Erythroblast (primary cell): ENCODE data around the gene IAH1.

Source experiments
- DNase-seq, 2 experiments: peaks; one replicate each; lab custom pipeline; 2025; lab: John Stamatoyannopoulos, UW
- GATA1 ChIP-seq: IDR thresholded peaks from 2 replicates; pipeline ENCODE4 v1.6.1; 2011; ENCODE audit warnings: low read depth, mild to moderate bottlenecking, control low read depth, low read length, moderate library complexity
- POLR2A ChIP-seq: IDR thresholded peaks from 2 replicates; pipeline ENCODE4 v1.6.1; 2011; ENCODE audit warnings: mild to moderate bottlenecking, low read length

Gene IAH1

DNA sequence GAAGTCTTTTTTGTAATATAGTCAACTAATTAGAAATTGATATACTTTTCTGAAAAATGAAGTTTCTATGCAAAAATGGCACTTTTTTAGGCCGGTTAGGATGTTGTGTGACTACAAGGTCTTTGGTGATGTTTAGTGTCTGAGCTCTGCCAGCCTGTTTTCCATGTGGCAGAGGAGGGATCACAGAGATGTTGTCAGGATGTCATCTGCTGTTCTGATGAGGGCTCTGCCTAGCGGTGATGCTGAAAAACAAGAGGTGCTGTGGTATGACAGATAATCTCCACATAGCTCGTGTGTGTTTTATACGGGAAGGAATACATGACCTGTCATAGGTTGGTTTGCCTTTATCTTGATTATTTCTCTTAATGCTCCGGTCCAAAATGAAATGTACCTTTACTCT is 12.0 kb upstream of the IAH1 start:
- DNase-seq = no peak
- no peak for TF ChIP-seq GATA1
- no peak for TF ChIP-seq POLR2A

DNA sequence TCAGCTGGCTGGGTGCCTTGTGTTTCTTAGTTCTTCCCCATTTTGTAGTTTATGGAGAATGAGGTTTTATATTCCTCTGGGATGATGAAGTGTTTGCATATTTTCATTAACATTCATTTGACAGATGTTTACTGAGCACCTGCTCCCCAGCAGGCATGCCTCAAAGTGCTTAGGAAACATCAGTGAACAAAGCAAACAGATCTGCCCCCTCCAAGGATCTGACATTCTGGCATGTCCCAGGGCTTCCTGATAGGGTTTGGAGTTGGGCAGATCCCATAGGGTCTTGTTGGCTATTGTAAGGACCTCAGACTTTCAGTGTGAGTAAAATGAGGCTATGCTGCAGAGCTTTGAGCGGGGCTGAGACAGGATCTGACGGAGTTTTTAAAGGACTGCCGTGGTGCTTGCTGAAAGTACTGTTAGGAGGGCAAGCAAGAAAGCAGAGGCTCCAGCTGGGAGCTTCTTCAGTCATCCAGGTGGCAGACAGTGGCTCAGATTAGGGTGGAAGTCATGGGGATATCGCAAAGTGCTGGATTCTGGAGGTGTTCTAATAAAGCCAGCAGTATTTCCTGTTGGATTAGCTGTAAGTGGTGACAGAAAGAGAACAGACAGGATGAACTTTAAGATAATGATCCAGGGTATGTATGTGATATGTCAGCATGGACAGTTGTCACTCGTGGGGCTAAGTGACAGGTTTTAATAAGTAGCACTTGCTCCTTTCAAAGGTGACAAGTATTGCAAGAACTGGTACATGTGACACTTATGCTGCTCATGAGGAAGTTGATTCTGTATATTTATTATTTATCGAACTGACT is 11.3 kb upstream of the IAH1 start:
- DNase-seq = no peak
- TF ChIP-seq GATA1 (no peak), POLR2A (no peak)

DNA sequence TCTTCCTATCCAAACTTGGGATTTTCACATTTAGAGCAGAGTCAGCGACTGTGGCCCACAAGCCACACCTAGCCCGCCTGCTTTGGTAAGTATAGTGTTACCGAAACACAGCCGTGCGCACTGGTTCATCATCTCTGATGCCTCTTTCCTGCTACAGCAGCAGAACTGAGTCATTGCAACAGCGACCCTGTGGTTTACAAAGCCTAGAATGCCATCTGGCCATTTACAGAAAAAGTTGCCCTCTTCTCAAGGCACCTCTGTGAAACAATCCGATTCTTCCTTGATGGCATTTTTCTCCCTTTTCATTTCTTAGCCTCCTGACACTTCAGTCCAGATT is 10.7 kb upstream of the IAH1 start:
- TF ChIP-seq GATA1 (no peak), POLR2A (no peak)
- DNase-seq = no peak

DNA sequence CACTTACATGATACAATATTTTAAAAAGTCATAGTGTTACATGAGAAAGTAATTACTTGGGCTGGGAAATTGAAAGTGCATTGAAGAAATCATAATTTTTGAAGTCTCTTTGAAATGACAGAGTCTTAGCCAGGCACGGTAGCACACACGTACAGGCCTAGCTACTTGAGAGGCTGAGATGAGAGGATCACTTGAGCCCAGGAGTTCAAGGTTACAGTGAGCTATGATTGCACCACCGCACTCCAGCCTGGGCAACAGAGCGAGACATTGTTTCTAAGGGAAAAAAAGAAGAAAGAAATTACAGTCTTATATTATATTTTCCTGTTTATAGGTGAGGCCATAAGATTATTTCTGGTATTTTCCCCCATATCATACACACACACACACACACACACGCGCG is 9.2 kb upstream of the IAH1 start:
- TF ChIP-seq GATA1 = no peak
- no peak for DNase-seq

DNA sequence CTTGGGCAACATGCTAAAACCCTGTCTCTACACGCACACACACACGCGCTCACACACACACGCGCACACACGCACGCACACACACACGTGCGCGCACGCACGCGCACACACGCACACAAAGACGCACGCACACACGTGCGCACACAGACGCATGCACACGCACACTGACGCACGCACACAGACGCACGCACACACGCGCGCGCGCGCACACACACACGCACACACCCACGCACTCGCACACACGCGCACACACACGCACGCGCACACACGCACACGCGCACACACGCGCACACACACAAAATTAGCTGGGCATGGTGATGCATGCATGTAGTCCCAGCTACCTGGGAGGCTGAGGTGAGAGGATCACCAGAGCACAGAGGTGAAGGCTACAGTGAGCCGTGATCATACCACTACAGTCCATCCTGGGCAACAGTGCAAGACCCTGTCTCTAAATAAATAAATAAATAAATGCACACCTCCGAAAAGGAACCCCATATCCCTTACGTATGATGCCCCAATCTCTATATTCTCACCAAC is 8.1 kb upstream of the IAH1 start:
- no peak for TF ChIP-seq GATA1
- no peak for TF ChIP-seq POLR2A
- DNase-seq = peak in 1 of 2 experiments; percentile 11

DNA sequence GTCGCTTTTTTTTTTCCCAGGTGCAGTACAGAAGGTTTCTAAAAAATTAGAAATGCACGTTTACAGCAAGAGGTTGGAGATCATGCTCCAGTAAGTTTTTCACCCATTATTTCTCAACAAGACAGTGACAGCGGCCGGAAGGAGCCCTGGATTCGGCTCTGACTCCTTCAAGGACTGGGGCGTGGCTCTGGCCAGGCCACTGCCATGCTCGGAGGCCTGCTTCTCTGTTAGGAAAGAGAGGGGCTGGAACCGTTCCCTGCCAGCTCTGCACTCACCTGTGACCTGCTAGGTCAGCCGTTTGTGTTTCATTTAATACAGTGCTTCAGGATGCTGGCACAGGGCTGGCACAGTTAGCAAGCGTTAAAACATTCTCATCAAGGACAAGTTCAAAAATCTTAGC is 6.7 kb upstream of the IAH1 start:
- TF ChIP-seq GATA1 (no peak), POLR2A (no peak)
- no peak for DNase-seq

DNA sequence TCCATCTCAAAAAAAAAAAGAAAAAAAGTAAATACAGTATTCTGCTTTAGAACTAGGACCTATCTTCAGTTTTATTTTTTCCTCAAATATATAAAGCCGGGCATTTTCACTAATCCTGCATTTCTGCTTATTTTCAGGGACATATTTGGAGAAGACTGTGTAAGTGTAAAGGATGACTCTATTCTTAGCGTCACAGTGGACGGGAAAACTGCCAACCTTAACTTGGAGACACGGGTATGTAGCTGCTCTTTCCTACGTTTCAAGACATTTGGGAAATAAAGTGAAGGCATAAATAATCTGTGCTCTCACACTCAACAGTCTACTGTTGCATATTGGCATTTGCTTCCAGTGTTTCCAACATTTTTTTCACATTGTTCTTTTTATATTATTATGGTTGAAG is 3.1 kb upstream of the IAH1 start:
- DNase-seq = no peak
- TF ChIP-seq POLR2A (no peak), GATA1 (no peak)

DNA sequence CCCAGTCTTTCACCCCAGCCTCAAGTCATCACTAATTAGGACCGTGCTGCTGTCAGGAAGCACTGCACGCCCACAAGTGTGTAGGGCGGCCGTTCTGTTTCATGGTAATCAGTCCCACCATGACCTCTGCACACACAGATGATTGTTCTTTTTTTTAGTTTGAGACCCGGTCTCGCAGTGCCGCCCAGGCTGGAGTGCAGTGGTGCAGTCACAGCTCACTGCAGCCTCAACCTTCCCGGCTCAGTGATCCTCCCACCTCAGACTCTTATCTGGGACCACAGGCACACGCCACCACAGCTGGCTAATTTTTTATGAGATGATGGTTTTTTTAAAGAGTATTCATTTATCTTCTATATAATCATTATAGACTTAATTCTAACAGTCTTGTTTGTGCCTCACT is 1.8 kb upstream of the IAH1 start:
- no peak for TF ChIP-seq POLR2A
- TF ChIP-seq GATA1 = no peak
- DNase-seq = peak; percentile 21 to 59

DNA sequence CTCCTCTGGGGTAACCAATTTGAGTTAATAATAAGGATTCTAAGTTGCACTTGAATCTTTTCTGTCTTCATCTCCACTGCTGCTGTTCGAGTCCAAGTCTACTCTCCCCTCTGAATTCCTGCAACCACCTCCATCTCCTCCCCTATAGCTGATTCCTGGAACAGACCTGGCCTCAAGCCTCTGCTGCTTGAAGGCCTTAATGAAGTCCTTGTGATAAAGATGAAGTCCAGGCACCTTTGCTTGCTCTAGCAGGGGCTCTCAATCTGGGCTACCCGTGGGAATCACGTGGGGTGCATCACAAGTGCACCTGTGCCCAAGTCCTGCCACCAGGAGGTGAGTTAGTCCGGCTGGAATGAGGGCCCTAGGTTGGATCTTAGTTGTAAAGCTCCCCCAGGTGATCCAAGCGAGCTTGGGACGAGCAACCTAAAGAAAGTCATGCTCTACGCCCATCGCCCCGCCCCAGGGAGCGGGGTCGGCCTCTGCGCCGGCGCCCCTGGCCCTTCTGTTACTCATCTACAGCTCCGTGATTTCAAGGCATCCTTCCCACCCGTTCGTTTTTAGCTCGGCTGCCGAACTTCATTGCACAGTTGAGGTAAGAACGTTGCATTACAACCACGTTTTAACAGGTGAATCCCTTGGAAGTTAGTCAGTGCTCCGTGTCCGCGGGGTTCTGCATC is 905 bp upstream of the IAH1 start:
- no peak for TF ChIP-seq GATA1
- TF ChIP-seq POLR2A = no peak
- DNase-seq = no peak

DNA sequence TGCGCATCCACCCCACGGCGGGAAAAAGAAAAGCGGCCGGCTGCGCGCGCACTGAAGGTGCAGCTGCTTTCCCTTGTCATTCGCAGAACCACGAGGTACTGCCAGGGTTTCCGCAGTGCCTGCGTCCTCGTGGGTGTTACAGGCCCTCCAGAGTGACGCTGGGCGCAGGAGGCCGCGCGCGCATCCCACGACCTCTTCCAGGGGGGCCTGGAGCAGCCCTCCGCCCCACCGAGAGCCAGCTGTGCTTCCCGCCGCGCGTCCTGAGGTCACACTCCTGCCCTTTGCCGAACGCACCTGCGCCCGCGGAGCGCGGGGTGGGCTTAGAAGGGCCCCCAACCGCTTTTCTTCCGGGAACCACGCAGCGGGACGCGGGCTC is 378 bp upstream of the IAH1 start:
- TF ChIP-seq GATA1 (no peak), POLR2A (no peak)
- DNase-seq = peak in 1 of 2 experiments; percentile 49

DNA sequence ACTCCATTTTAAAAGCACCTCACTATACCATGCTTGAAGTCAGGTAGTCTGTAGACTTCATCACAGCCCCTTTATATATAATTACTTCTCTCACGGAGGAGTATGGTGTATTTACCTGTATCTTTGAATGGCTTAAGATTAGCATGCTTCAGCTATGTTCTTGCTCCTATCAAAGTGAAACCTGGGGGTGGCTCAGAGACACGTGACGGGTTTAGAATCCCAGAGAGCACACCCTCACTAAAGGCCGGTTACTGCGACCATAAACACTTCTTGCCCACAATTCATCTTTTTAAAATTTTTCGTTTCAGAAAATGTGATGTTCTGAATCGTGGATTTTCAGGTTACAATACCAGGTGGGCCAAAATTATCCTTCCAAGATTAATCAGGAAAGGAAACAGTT is 3.6 kb downstream of the IAH1 start:
- DNase-seq = no peak
- no peak for TF ChIP-seq GATA1
- TF ChIP-seq POLR2A = no peak

DNA sequence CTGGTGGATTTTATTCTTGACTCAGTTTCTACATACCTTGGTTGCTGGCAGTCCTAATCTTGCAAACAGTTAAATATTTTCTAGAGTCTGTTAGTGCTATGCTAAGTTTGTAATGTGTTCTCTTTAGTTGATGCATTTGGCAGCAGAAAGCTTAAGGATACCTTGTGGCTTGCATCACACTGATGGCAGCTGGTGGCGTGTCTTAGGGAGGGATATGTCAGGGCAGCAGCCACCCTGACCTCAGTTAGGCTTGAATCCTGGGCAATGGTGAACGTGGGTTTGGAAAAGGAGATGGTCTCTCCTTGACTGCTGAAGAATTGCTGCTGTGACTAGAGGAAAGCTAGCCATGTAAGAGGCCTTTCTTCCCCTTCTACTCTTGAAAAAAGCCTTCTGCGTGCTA is 4.2 kb downstream of the IAH1 start:
- TF ChIP-seq GATA1 = no peak
- DNase-seq = no peak

DNA sequence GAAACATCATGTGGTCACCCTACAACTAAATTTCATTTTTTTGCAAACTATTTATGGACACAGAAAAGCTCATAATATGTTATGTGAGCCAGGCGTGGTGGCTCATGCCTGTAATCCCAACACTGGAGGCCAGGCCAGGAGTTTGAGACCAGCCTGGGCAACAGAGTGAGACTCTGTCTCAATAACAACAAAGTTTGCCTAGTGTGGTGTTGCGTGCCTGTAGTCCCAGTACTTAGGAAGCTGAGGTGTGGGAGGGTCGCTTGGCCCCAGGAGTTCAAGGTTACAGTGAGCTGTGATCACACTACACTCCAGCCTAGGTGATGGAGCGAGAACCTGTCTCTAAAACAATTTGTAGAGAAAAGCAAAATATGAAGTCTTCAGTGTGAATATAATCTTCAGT is 5.8 kb downstream of the IAH1 start:
- DNase-seq = no peak
- no peak for TF ChIP-seq GATA1
- TF ChIP-seq POLR2A = no peak

DNA sequence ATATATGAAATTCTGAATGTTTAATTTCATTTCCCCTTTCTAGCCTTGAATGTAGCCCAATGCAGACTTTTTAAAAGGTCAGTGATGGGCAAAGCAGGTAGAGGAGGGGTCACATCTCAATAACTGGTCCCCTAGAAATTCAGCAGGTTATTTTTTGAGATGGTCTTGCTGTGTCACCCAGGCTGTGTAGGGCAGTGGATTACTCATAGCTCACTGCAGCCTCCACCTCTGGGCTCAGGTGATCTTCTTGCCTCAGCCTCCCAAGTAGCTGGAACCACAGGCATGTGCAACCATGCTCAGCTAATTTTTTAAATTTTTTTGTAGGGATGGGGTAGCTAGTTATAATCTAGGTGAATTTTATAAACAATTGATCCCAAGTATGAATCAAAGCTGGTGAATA is 8.8 kb downstream of the IAH1 start:
- DNase-seq = no peak
- TF ChIP-seq GATA1 = no peak
- no peak for TF ChIP-seq POLR2A
